ENCODE measurements around the gene RALGPS2.

The RALGPS2 gene

GRCh38 chr1:178927003-178927402 lies 202.0 kb downstream of the RALGPS2 start:
- no peak for DNase-seq

GRCh38 chr1:178928041-178928440 lies 203.0 kb downstream of the RALGPS2 start:
- DNase-seq, result no peak

GRCh38 chr1:178928976-178929375 lies 203.9 kb downstream of the RALGPS2 start:
- DNase-seq, result no peak

GRCh38 chr1:178931858-178932551 lies 207.0 kb downstream of the RALGPS2 start:
- no peak for DNase-seq

GRCh38 chr1:178932552-178932906 lies 207.5 kb downstream of the RALGPS2 start:
- no peak for DNase-seq

- no peak for DNase-seq
Measured at GRCh38 chr1:178933105-178933561, 208.1 kb downstream of the RALGPS2 start.

DNA sequence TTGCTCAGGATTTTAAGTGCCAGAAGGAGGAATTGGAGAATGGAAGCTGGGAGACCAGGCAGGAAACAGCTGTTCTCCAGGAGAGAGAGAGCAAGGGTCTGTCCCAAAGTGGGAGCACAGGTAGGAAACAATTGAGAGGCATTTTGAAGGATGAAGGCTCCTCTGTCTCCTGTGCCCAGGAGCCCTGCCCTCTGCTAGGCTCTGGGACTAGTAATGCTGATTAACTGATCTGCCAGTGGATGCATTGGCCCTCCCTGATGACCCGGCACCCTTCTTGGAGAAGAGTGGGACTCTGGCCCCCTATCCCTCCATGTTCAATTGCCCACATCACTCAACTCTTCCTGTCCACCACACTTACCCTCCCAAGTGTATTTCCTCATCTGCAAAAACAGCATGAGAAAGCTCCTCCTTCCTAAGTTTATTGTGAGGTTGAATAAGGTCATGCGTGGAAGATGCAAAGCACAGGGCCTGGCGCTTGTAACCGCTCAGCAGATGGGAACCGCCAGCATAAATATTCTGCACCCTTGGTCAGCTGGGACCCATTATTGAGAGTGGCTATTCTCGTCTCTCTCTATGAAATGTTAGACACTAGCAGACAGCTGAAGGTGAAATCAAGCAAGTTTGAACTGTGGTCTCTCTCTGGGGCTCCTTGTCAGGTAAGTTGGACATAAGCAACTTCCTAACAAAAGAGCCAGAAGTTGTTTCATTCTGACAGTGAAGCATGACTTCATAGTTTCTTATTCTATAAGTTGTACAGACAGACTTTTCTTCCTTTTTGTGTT lies 208.9 kb downstream of the RALGPS2 start:
- no peak for DNase-seq

DNA sequence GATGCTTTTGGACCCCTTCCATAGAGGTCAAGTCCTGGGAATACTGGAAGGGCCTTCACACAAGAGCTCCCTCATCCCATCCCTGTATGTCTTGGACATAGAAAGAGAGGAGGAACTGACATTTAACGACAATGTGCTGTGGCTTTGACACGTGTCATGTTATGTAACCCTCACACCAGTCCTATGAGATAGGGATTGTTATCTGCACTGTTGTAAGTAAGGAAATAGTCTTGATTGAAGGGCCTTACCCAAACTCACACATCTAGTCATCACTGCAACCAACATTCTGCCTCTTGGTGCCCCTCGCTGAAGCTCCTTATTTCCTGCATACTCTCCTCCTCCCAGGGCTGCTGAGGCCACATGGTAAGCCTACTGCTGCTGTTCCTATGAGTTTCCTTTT lies 209.5 kb downstream of the RALGPS2 start:
- DNase-seq, result no peak

GRCh38 chr1:178935610-178936009 lies 210.6 kb downstream of the RALGPS2 start:
- no peak for DNase-seq

DNA sequence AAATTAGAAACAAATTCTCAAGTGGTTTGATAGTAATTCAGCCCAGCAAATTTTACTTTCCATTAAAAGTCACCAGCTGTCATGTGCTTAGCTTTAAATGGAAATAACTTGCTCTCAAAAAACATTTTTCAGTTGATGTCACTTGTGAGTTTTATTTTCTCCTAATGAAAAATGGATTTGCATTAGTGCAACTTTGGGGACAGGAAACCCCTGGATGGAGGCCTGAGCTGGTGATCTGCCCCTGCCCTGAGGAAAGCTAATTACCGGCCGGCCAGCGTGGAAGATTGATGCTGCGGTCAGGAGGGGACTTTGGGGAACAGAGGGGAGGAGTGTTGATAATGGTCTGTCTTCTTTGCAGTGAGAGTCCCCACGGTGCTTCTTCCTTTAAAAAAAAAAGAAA lies 212.7 kb downstream of the RALGPS2 start:
- no peak for DNase-seq

DNA sequence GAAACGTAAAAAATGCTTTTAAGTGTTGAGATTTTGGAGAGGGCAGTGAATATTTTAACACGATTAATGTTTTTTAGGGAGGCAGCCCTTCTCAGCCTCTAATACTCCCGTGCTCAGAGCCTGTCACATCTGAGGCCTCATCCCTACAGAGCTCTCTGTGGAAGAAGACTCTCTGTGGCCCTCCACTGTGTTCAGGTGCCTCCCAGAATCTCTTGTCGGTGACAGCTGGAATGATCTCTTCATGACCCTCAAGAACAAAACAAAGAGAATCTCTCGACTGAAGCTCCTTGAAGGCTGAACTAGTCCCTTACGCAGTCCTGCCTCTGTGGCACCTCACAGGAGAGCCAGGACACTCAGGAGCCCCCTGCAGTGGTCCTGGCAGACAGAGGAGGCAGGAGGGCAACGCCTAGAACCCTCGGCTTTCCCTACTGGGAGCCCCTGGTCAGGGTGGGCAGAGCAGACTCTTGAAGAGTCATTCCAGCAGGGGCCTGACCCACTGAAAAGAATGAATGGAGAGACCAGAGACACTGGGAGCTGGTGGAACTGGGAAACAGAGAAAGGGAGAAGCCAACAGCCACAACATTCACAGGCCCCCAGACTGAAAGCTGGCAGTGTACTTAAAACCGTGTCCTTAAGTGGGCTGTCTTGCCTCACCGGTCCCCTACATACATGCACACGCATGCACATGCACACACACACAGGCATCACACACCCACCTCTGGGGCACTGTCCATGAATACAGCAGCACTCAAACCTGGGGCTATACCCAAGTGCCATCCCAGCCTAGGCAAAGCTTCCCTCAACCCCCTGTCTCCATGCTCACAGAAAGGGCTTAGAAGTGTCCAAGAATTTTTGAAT lies 213.3 kb downstream of the RALGPS2 start:
- no peak for DNase-seq

GRCh38 chr1:178938959-178939317 lies 213.9 kb downstream of the RALGPS2 start:
- DNase-seq, result no peak

DNA sequence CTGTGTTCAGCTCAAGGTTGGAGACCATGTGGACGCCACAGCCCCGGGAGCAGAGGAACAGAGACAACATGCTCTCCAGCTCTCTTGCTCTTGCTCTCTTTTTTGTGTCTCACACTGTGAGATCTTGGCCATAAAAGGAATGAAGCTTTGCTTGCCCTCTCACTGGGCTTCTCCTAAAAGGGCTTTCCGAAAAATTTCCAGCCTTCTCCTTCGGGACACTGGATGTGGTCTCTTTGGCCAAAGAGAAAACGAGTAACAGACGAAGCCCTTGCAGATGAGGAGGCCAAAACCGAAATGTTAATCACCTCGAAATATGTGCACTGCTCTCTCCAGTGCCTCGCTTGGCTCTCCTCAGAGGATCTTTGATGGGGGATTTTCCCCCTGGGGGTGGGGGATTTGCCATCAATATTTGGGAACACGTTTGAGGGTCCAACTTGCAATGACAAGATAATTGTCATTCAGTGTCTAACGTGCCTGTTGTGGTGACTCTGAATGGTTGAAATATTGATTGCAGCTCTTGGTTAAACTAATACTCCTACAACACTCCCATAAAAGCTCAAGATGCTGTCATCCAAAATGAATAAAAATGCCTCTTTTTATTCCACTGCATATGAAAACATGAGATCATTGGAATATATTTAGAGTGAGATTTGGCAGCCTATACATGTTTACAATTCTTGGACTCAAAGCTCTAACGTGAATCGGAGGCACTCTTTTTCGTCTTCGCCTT lies 214.5 kb downstream of the RALGPS2 start:
- no peak for DNase-seq

GRCh38 chr1:178940068-178940765 lies 215.2 kb downstream of the RALGPS2 start:
- no peak for DNase-seq

DNA sequence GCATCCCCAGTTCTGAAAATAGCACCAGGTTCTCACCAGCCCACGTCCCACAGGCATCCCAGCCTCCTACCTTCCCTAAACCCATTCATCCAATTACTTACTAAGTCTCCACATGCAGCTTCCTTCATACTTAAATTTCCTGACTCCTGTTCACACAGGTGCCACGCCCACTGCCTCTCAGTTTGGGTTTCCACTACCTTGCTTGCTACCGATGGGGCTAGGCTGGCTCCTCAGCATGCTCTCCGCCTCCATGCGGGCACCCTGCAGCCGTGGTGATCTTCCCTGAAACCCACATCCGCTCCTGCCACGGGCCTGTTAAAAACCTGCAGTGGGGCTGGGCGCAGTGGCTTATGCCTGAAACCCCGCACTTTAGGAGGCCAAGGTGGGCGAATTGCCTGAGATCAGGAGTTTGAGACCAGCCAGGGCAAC lies 216.2 kb downstream of the RALGPS2 start:
- DNase-seq, result no peak

- DNase-seq, result no peak
Measured at GRCh38 chr1:178941849-178942248, 216.8 kb downstream of the RALGPS2 start.

- no peak for DNase-seq
Measured at GRCh38 chr1:178942285-178943198, 217.5 kb downstream of the RALGPS2 start.

- DNase-seq, result no peak
Measured at GRCh38 chr1:178944729-178945128, 219.7 kb downstream of the RALGPS2 start.

- DNase-seq, result no peak
Measured at GRCh38 chr1:178945763-178946266, 220.8 kb downstream of the RALGPS2 start.

DNA sequence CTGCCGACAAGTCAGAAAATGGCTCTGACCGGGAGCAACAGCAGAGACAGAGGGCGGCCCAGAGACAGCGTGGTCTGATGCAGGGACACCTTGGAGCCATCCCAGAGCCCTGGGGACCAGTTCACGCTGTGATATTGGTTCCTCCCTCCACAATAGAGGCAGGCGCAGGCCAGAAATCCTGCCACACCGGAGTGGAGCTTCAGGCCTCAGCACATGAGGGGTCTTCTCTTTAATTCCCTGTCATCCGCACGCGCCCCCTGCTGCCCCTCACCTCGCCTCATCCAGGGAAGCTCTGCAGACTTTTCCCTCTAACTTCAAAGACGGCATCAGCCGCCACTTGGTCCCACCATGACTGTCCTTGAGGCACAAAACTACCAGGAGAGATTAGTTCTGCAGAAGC lies 221.4 kb downstream of the RALGPS2 start:
- no peak for DNase-seq
